HT-29 (cell line): ENCODE results near the gene TGFBR3. TPM values are rescaled to one million over a fixed set of nuclear protein-coding genes. Genes with fewer than 3 reads are reported as not detected.
A peak's percentile ranks its signal among the peaks of the same experiment; 100 is the strongest.

Experiments used
- DNase-seq: peaks from one replicate; pipeline ENCODE4 v3.0.0-alpha.2; 2015; ENCODE audit warnings: low spot score
- total RNA-seq: library from RNA; depleted of rRNA; stranded (reverse); fragments of >200 nt; shearing (Covaris generic); gene quantifications from 2 replicates; pipeline ENCODE4 v1.2.3, GENCODE V29; 2014; rRNA removed

TGFBR3 gene
- total RNA-seq = 4.3 and 7.1 TPM in 2 replicates

GRCh38 chr1:91885716-91886506 lies at the start of gene TGFBR3:
TGFBR3 (minus strand) TSS chr1:91886151; CDS start chr1:91861531, 24,620 bp downstream.
- DNase-seq = peak; percentile 77

- DNase-seq = no peak
Observed at GRCh38 chr1:91929250-91929649, 43.3 kb upstream of the TGFBR3 start.

GRCh38 chr1:91928026-91928425 lies 42.1 kb upstream of the TGFBR3 start:
- no peak for DNase-seq

GRCh38 chr1:91925644-91926435 lies 39.9 kb upstream of the TGFBR3 start:
- DNase-seq = no peak

GRCh38 chr1:91924146-91924545 lies 38.2 kb upstream of the TGFBR3 start:
- DNase-seq = peak; percentile 28

- DNase-seq = no peak
Observed at GRCh38 chr1:91919962-91920361, 34.0 kb upstream of the TGFBR3 start.

- DNase-seq = no peak
Observed at GRCh38 chr1:91916811-91917460, 31.0 kb upstream of the TGFBR3 start.

GRCh38 chr1:91916046-91916445 lies 30.1 kb upstream of the TGFBR3 start:
- no peak for DNase-seq

- DNase-seq = no peak
Observed at GRCh38 chr1:91913018-91913417, 27.1 kb upstream of the TGFBR3 start.

GRCh38 chr1:91912266-91912665 lies 26.3 kb upstream of the TGFBR3 start:
- DNase-seq = no peak

GRCh38 chr1:91901231-91901630 lies 15.3 kb upstream of the TGFBR3 start:
- DNase-seq = no peak

GRCh38 chr1:91900562-91900961 lies 14.6 kb upstream of the TGFBR3 start:
- DNase-seq = no peak

- DNase-seq = no peak
Observed at GRCh38 chr1:91897016-91897415, 11.1 kb upstream of the TGFBR3 start.

- no peak for DNase-seq
Observed at GRCh38 chr1:91895832-91896556, 10.0 kb upstream of the TGFBR3 start.

- no peak for DNase-seq
Observed at GRCh38 chr1:91894036-91894761, 8.2 kb upstream of the TGFBR3 start.

GRCh38 chr1:91891969-91892368 lies 6.0 kb upstream of the TGFBR3 start:
- DNase-seq = no peak

GRCh38 chr1:91891454-91891853 lies 5.5 kb upstream of the TGFBR3 start:
- no peak for DNase-seq

GRCh38 chr1:91889717-91890459 lies 3.9 kb upstream of the TGFBR3 start:
- DNase-seq = peak; percentile 71

- DNase-seq = no peak
Observed at GRCh38 chr1:91885213-91885715, 687 bp downstream of the TGFBR3 start.
